Ishikawa (cell line): Measurements from ENCODE around the gene HOTAIR.

Experiments used
- CEBPB ChIP-seq: IDR thresholded peaks from 2 replicates; pipeline ENCODE4 v1.6.1; 2012
- CREB1 ChIP-seq: IDR thresholded peaks from 2 replicates; pipeline ENCODE4 v1.6.1; 2012; ENCODE audit warnings: low read depth
- EGR1 ChIP-seq: IDR thresholded peaks from 2 replicates; pipeline ENCODE4 v1.6.1; 2012
- EP300 ChIP-seq: IDR thresholded peaks from 2 replicates; pipeline ENCODE4 v1.6.1; 2012; ENCODE audit warnings: borderline replicate concordance
- FOXM1 ChIP-seq: IDR thresholded peaks from 2 replicates; pipeline ENCODE4 v1.6.1; 2012; ENCODE audit warnings: low read depth, borderline replicate concordance
- NFIC ChIP-seq: IDR thresholded peaks from 2 replicates; pipeline ENCODE4 v1.6.1; 2012
- RAD21 ChIP-seq: IDR thresholded peaks from 2 replicates; pipeline ENCODE4 v1.6.1; 2012; ENCODE audit warnings: low read depth
- TAF1 ChIP-seq: IDR thresholded peaks from 2 replicates; pipeline ENCODE4 v1.6.1; 2012; ENCODE audit warnings: low read depth, mild to moderate bottlenecking
- TCF12 ChIP-seq: IDR thresholded peaks from 2 replicates; pipeline ENCODE4 v1.6.1; 2012; ENCODE audit warnings: low read depth
- TEAD4 ChIP-seq: IDR thresholded peaks from 2 replicates; pipeline ENCODE4 v1.6.1; 2012
- YY1 ChIP-seq: IDR thresholded peaks from 2 replicates; pipeline ENCODE4 v1.6.1; 2012; ENCODE audit warnings: low read depth
- ZBTB7A ChIP-seq: IDR thresholded peaks from 2 replicates; pipeline ENCODE4 v1.6.1; 2012; ENCODE audit warnings: low read depth
- TF ChIP-seq, protein P1 (sequence below): IDR thresholded peaks from 2 replicates; pipeline ENCODE4 v1.6.1; 2012; ENCODE audit warnings: low read depth, mild to moderate bottlenecking
- TF ChIP-seq, protein P2 (sequence below): IDR thresholded peaks from 2 replicates; pipeline ENCODE4 v1.6.1; 2012
- TF ChIP-seq, protein P3 (sequence below): IDR thresholded peaks from 2 replicates; pipeline ENCODE4 v1.6.1; 2012

HOTAIR gene

DNA sequence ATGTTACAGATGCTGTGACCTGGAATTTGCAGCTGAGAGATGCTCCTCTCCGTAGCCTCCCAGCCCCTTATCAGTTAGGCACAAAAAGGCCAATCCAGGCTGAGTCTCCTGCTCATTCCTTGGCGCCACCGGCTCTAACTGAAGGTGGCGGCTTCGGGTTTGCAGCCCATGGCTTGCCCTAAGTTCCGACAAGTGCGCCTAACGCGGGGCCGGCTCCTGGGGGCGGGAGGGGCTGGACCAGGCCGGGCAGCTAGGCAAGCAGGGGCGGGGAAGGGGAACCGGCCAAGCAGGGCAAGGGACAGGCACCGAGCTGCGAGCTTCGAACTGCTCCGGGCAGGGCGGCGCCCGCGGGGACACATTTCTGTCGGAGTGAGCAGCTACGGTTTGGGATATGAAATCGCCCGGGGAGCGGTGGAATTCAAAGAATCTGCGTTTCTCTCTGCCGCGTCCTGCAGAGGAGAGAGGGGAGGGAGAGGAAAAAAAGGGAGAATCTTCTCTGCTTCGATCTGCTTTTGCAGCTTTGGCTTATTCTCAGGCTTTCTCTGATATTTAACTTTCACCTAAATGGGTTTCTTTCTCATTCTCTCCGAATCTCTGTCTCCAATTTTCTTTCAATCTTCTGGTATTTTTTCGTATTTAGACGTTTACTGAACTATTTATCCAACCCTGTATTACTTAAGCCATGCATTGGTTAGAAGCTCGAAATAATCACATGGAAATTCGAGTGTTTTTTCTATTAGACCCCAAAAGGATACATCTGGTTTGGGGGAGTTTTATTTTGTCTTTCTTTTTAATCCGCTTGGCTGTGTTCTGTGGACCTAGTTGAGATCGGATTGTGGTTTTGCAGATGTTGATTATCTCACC lies 21.7 kb downstream of the HOTAIR start:
- peak; percentile 69 for TF ChIP-seq TEAD4
- no peak for TF ChIP-seq FOXM1

DNA sequence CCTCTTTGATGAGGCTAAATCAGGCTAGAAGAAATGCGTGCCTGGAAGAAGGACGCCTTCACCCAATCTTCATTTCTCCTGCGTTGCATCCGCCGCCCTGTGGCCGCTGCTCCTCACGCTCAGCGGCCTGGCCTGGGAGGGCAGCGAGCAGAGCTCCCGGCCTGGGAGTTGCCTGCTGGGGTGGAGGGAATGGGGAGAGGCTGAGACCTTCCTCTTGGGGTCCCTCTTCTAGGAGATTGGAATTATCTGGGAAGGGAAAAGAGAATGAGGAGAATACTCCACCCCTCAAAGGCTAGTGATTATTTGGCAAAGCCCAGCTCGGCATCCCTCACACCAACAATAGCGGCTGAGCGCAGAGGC lies 22.4 kb downstream of the HOTAIR start:
- TF ChIP-seq CEBPB (no peak), TEAD4 (no peak), ZBTB7A (no peak), YY1 (no peak)
- TF ChIP-seq, protein P1, sequence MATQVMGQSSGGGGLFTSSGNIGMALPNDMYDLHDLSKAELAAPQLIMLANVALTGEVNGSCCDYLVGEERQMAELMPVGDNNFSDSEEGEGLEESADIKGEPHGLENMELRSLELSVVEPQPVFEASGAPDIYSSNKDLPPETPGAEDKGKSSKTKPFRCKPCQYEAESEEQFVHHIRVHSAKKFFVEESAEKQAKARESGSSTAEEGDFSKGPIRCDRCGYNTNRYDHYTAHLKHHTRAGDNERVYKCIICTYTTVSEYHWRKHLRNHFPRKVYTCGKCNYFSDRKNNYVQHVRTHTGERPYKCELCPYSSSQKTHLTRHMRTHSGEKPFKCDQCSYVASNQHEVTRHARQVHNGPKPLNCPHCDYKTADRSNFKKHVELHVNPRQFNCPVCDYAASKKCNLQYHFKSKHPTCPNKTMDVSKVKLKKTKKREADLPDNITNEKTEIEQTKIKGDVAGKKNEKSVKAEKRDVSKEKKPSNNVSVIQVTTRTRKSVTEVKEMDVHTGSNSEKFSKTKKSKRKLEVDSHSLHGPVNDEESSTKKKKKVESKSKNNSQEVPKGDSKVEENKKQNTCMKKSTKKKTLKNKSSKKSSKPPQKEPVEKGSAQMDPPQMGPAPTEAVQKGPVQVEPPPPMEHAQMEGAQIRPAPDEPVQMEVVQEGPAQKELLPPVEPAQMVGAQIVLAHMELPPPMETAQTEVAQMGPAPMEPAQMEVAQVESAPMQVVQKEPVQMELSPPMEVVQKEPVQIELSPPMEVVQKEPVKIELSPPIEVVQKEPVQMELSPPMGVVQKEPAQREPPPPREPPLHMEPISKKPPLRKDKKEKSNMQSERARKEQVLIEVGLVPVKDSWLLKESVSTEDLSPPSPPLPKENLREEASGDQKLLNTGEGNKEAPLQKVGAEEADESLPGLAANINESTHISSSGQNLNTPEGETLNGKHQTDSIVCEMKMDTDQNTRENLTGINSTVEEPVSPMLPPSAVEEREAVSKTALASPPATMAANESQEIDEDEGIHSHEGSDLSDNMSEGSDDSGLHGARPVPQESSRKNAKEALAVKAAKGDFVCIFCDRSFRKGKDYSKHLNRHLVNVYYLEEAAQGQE = no peak

DNA sequence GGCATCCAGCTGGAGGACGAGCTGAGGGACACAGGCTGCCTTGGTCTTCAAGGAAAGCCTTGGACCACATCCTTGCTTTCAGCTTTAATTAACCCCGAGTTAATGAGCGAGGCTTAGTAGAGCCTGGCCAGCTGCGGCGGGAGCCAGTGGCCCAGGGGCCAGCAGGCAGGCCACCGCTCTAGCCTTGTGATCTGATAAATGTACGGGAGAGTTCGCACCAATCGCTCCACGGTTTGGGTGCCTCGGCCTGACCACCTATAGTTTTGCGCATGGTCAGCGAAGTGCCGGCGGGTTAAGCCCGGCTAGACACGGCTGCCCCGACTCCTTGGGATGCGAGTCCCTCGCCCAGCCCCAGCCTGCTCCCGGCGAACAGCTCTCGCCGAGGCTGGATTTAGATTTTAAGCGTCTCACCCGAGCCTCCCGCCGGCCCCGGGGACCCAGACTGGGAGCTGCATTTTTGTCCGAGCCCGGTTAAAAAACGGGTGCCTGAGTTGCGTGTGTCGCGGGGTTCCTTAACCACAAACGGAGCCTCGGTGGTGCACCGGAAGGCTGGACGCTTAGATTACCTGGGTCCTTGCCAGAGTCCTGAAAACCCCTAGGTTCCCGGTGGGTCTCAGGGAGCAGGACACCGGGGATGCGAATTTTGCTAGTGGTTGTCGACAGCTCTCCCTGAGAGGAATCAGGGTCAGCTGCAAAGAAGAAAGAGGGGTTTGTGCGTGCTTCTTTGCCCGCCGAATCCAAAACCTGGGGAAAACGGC lies 23.0 kb downstream of the HOTAIR start:
- no peak for TF ChIP-seq TEAD4
- TF ChIP-seq, protein P2, sequence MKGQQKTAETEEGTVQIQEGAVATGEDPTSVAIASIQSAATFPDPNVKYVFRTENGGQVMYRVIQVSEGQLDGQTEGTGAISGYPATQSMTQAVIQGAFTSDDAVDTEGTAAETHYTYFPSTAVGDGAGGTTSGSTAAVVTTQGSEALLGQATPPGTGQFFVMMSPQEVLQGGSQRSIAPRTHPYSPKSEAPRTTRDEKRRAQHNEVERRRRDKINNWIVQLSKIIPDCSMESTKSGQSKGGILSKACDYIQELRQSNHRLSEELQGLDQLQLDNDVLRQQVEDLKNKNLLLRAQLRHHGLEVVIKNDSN = no peak
- TF ChIP-seq CREB1 = no peak

DNA sequence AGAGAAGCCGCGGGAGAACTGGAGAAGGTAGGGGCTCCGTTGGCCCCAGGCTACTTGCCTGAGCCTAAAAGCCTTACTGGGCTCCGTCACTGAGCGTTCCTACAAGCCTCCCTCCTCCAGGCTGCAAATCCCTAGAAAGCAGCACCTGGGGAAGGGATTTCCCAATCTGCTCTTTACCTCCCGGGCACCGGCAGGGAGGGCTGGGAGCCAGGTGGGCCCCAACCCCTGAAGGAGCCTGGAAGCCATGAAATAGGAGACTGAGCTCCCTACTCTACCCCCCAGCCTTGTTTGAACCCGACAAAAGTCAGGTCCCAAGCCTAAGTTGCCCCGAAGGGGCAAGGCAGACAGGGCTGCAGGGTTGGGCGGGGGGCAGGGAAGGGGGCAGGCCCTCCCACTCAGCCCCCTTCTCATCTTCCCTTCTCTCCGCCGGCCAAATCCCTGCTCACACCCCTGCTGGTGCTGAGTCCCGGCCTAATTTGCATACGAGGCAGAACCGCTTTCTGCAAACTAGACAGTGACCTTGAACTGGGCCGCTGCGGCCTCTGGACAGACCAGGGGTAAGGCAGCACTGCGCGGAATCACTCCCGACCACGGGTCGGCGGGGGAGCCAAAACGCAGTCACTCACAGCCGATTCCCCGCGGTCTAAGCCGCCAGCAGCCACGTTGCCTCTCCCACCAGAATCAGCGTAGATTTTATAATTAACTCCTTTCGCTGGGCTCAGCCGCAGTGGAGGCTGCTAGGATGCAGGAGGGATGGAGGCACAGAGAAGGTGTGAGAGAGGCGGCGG lies 23.8 kb downstream of the HOTAIR start:
- no peak for TF ChIP-seq TAF1
- no peak for TF ChIP-seq FOXM1
- TF ChIP-seq, protein P2 = no peak
- TF ChIP-seq RAD21 = no peak
- no peak for TF ChIP-seq CEBPB
- TF ChIP-seq EP300 = no peak
- no peak for TF ChIP-seq ZBTB7A
- no peak for TF ChIP-seq CREB1
- TF ChIP-seq, protein P1 = no peak
- TF ChIP-seq EGR1 = no peak
- TF ChIP-seq YY1 = no peak
- no peak for TF ChIP-seq TEAD4
- TF ChIP-seq, protein P3, sequence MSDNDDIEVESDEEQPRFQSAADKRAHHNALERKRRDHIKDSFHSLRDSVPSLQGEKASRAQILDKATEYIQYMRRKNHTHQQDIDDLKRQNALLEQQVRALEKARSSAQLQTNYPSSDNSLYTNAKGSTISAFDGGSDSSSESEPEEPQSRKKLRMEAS = no peak
- no peak for TF ChIP-seq TCF12
- TF ChIP-seq NFIC = no peak

DNA sequence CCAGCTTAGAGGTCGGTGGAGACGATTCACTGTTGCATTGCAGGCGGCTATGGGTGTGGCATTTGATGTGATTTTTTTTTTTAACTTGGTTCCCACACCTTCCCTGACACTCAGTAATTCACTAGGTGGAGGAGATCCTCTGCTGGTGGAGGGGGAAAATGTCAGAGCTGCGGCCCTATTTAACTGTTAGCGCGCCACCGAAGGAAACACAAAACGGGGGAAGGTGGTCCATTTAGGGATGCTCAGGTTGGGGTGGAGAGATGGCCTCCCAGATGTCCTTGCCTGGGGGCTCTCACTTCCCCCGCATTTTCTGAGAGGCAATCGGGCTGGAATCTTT lies 24.3 kb downstream of the HOTAIR start:
- TF ChIP-seq RAD21 (peak; percentile 25), TCF12 (no peak)

DNA sequence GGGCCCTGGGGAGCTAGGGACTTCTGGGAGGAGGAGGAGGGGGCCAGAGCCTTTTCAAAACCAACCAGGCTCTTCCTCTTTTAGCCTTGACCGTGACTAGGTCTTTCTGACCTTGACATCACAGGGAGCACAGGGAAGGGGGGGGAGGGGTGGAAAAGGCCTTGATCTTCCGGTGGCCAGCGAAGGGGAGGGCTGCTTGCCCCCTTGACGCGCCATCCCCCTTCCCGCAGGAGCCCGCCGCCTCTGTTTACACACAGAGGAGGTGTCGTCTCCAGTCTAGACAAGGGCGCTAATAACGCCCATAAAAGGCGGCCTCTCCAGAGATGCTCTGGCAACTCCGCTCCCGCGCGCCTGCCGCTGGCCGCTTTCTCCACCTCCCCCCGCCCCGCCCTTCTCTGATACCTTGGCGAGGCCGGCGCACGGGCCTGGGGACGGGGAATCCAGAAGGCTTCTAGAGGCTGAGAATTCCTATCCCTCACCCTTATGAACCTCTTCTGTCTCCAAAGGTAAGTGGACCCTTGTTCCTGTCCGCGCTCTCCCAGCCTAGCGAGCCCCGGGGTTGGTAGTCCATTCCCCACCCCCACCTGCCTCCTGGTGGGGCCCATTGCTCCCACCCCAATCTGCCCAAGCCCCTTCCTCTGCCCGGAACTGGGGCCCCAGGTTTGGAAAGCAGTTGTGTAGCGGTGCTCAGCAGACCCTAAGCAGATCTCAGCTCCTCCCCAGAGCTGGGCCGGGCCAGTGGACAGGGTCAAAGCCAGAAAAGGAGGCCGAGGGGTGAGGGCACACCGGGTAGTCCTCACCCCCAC lies 24.9 kb downstream of the HOTAIR start:
- TF ChIP-seq, protein P3 = no peak
- TF ChIP-seq TAF1 = no peak
- no peak for TF ChIP-seq ZBTB7A
- TF ChIP-seq CREB1 = no peak
- TF ChIP-seq EP300 = no peak
- TF ChIP-seq FOXM1 = no peak
- TF ChIP-seq TCF12 = no peak
- TF ChIP-seq, protein P2 = no peak
- TF ChIP-seq NFIC = no peak
- TF ChIP-seq EGR1 = no peak
- TF ChIP-seq YY1 = no peak
- TF ChIP-seq TEAD4 = no peak
- TF ChIP-seq RAD21 = no peak
- TF ChIP-seq, protein P1 = no peak
- no peak for TF ChIP-seq CEBPB
